Fibroblast of villous mesenchyme (primary cell): ENCODE measurements around the gene RDH14. TPM values are rescaled to one million over a fixed set of nuclear protein-coding genes. Genes with fewer than 3 reads are reported as not detected.

Experiments used
- DNase-seq: peaks from one replicate; pipeline ENCODE4 v3.0.0-alpha.2; 2010; ENCODE audit warnings: low read depth
- H3K4me3 ChIP-seq: 2 replicates; pipeline ENCODE4 v1.5.1; 2011; ENCODE audit warnings: low read depth, mild to moderate bottlenecking, low read length
- CTCF ChIP-seq: IDR thresholded peaks from 2 replicates; pipeline ENCODE4 v1.5.1; 2012; ENCODE audit warnings: low read depth, mild to moderate bottlenecking, low read length; ENCODE audit not compliant: insufficient read depth
- total RNA-seq: library from RNA; depleted of rRNA; stranded (reverse); fragments of >200 nt; gene quantifications from 2 replicates; pipeline ENCODE4 v1.2.3, GENCODE V29; 2012

Gene RDH14
- total RNA-seq, 1 donor, result 17.7 TPM

GRCh38 chr2:18520451-18521425 is 39.7 kb downstream of the RDH14 start:
- no peak overlapping the region for H3K4me3 ChIP-seq
- TF ChIP-seq CTCF, result peak; percentile 90
- peak; percentile 82 for DNase-seq

GRCh38 chr2:18519914-18520450 is 40.5 kb downstream of the RDH14 start:
- TF ChIP-seq CTCF, result no peak
- no peak for DNase-seq
- H3K4me3 ChIP-seq, result no peak overlapping the region

GRCh38 chr2:18518116-18519111 is 42.0 kb downstream of the RDH14 start:
- no peak overlapping the region for H3K4me3 ChIP-seq
- no peak for TF ChIP-seq CTCF
- DNase-seq, result peak; percentile 68

- H3K4me3 ChIP-seq, result no peak overlapping the region
- TF ChIP-seq CTCF, result no peak
- no peak for DNase-seq
Observed at GRCh38 chr2:18517386-18517785, 43.1 kb downstream of the RDH14 start.

GRCh38 chr2:18516112-18516511 is 44.3 kb downstream of the RDH14 start:
- peak; percentile 94 for DNase-seq

More at GRCh38 chr2:18516112-18516511, 44.3 kb downstream of the RDH14 start:
- H3K4me3 ChIP-seq, result no peak overlapping the region
- no peak for TF ChIP-seq CTCF
